Cardiac fibroblast (primary cell): Measurements from ENCODE around the gene MEGF11.

Experiments
- DNase-seq, 2 donors: peaks; one replicate each; pipeline versions ENCODE4 v3.0.0 to v3.0.0-alpha.2; 2010; ENCODE audit warnings: low read depth in 2 of 2
- H3K4me3 ChIP-seq, 2 donors: replicated peaks in 1 of 2; 1 replicate in 1 of 2; 2 replicates in 1 of 2; pipeline ENCODE4 v1.5.1; 2011; ENCODE audit warnings: low read depth in 2 of 2, low read length in 2 of 2, mild to moderate bottlenecking in 2 of 2, moderate library complexity in 1 of 2
- CTCF ChIP-seq: IDR thresholded peaks from one replicate; pipeline ENCODE4 v1.5.1; 2011; ENCODE audit warnings: low read depth, mild to moderate bottlenecking, low read length, inconsistent platforms

Gene MEGF11

GRCh38 chr15:65913631-65914199, 339.8 kb downstream of the MEGF11 start:
- H3K4me3 ChIP-seq = no peak overlapping the region
- TF ChIP-seq CTCF = no peak
- DNase-seq = no peak

- no peak for DNase-seq
- no peak for TF ChIP-seq CTCF
- no peak overlapping the region for H3K4me3 ChIP-seq
Measured at GRCh38 chr15:65912235-65912634, 341.3 kb downstream of the MEGF11 start.

GRCh38 chr15:65910341-65910740, 343.2 kb downstream of the MEGF11 start:
- H3K4me3 ChIP-seq = no peak overlapping the region
- no peak for DNase-seq
- no peak for TF ChIP-seq CTCF

GRCh38 chr15:65909831-65910230, 343.7 kb downstream of the MEGF11 start:
- no peak overlapping the region for H3K4me3 ChIP-seq
- TF ChIP-seq CTCF = no peak
- DNase-seq = no peak

GRCh38 chr15:65908876-65909275, 344.7 kb downstream of the MEGF11 start:
- no peak for TF ChIP-seq CTCF
- H3K4me3 ChIP-seq = no peak overlapping the region
- DNase-seq = no peak

GRCh38 chr15:65907661-65908060, 345.9 kb downstream of the MEGF11 start:
- DNase-seq = no peak
- H3K4me3 ChIP-seq = no peak overlapping the region
- TF ChIP-seq CTCF = no peak

- H3K4me3 ChIP-seq = no peak overlapping the region
- no peak for DNase-seq
- TF ChIP-seq CTCF = no peak
Measured at GRCh38 chr15:65906396-65906795, 347.2 kb downstream of the MEGF11 start.
